Inferior parietal cortex (tissue), 1 donor: Measurements from ENCODE around the gene ANK2.

Experiments
- DNase-seq: peaks from one replicate; pipeline ENCODE4 v3.0.0-alpha.2; 2016; ENCODE audit errors: extremely low spot score

The ANK2 gene

DNA sequence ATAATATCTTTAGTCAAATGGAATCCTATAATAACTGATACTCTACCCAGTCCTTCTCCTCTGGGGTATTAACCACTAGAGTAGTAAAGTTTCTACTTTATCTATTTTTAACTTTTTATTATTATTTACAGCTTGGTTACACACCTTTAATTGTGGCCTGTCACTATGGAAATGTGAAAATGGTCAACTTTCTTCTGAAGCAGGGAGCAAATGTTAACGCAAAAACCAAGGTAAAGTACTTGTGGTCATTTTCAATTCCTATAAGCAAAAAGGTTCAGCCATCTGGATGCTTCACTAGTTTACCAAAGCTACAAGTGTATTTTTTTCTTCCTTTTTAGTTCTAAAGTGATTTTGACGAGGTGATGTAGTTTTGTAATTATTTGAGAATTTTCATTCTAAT is 238.8 kb downstream of the ANK2 start:
- DNase-seq = no peak

GRCh38 chr4:113288696-113289095 is 239.2 kb downstream of the ANK2 start:
- no peak for DNase-seq

DNA sequence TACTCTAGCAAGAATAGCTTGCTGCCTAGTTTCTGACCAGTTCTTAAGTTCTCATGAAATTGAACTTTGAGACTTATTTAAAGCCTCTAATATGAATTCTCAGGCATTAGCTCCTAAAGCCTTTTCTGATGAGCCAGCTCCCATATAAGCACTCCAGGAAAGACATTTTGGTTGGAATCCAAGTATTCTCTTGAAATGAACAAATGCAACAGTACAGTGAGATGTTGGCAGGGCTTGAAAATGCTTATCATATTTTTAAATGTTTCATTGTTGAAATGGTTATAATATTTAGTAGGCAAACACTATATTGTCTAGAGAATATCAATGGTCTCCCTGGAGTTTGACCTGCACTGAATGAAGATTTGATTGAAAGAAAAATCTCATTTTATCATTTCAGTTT is 240.3 kb downstream of the ANK2 start:
- DNase-seq = no peak

DNA sequence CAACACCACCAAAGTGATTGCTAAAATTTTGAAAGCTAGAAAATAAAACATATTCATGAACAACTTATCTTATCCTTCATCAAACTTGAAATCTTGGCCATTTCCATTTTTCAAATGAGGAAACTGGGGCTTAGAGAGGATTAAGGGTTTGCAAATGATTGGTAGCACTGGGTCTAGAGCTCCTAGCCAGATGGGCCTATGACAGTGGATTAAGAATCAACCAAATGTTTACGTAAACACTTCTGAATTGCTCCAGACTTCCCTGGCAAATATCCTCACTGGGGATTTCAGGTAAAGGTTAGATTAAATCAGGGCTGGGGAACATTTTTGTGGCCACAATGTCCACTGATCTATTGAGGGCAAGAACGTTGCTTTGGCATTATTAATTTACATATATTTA is 241.2 kb downstream of the ANK2 start:
- DNase-seq = no peak

DNA sequence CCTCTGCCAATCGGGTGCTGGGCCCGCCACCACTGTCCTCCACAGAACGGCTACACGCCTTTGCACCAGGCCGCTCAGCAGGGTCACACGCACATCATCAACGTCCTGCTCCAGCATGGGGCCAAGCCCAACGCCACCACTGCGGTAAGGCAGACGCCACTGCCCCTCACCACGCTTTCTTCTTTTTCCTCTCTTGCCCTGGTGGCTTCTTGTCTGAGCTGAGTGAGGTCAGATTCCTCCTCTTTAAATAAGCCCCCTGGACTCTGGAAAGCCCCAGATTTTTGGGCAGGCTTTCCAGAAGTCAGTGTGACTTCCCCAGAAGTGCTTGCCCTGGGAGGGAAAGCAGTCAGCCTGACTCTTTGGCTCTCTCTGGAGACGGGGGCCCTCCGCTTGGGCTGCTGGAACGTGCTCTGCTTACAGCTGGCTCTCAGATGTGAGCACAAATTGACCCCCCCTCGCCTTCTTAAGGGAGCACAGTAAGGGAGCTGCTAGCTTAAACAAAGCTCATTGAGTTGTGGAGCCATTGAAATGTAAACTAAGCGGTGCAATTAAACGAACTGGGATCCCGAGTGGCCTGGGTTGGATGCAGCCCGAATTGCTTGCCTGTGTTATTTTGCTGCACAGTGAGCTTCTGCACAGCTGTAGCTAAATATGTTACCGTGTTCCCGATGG is 243.1 kb downstream of the ANK2 start:
- DNase-seq = no peak

DNA sequence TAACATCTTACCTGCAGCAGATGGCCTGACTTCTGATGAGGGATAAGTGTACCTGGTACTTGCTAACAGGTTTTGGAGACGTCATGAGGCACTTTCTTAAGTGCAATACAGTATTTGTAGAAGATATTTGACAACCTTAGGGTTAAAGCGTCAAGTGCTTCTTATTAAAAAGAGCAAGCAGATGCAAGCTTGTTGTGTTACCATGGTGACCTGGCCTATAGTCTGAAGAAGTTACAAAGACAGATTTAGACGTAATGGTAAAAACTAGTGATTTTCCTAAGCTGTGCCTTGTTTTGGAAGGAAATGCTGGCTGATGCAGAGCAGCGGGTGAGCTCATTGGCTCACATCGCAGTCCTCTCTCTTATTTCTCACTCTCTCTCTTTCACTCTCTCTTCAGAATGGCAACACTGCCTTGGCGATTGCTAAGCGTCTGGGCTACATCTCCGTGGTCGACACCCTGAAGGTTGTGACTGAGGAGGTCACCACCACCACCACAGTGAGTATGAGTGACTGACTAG is 243.6 kb downstream of the ANK2 start:
- peak; percentile 67 for DNase-seq

DNA sequence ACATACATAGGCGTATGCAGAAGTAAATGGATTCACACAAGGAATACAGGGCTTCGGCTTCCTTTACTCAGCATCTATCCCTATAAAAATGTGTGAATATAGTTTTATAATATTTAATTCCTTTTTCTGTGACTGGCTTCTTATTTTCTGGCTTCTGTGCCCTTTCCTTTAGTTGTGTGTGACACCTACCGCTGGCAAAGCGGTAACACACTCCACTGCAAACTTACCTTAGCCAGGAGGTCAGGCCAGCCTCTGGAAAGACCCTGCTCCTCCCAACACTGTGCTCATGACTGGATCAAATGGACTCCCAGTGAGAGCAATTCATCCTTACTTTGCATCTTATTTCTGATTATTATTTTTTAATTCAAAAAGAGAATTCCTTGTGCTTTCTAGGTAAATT is 244.2 kb downstream of the ANK2 start:
- no peak for DNase-seq

DNA sequence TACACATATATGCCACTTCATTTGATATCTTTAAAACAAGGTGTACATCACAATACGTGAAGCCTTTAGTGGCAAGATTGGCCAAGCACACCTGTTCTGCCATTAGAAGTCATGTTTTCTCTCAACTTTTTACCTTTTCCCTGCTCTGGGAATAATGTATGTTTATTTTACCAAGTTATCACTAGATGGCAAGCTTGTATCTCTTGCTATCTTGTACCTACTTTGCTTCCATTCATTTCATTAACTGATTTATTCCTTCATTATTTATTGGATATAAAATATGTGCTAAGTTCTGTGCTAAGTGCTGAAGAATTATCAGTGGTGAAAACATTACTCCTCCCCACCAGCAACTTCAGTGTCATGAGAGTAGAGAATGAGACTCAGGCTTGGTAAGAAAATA is 245.5 kb downstream of the ANK2 start:
- no peak for DNase-seq

DNA sequence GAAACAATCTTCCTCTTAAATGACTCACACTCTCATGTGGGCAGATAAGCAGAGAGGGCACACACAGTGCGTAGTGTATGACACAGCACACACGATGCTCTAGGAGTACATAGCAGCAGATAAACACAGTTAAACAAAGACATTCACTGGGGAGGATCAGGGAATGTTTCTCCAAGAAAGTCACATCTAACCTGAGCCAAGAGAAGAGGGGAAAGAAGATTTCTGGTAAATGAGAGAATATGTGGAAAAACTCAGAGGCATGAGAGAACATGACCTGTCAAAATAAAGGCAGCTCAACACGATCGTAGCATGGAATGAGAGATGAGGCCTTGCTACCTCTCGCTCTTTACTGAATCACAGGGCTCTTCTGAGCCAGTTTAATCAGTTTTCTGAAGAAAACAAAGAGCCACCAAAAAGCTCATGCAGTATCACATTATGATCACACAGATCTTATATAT is 251.0 kb downstream of the ANK2 start:
- DNase-seq = no peak

DNA sequence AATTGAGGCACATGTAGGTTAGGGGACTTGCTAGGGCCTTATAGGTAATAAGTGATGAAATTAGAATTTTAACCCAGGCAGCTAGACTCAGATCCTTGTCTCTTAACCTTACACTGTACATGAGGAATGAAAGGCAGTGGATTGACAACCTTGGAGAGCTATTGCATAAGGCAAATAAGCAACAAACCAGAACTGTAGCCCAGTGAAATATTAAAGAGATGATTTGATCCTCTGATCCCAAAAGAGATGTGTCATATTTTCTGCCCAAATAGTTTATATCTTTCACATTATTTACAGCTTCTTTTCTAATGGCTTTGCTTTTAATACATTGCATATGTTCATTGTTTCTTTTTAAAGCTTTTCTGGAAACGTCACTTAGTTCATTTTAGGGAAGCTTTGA is 252.6 kb downstream of the ANK2 start:
- no peak for DNase-seq

GRCh38 chr4:113303315-113303714 is 253.9 kb downstream of the ANK2 start:
- DNase-seq = no peak

DNA sequence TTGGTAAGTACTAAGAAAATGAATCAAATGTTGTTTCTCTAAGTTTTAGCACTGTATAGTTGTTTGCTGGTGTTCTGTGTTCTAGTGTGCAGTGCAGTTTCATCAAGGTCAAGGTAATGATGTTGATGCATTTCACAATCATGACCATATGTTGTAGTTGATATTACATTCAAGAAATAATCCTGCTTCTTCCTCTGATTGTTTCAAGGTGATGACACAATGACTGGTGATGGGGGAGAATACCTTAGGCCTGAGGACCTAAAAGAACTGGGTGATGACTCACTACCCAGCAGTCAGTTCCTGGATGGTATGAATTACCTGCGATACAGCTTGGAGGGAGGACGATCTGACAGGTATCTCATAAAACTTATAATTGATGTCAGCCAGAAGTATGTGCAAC is 261.6 kb downstream of the ANK2 start:
- no peak for DNase-seq

- DNase-seq = no peak
Measured at GRCh38 chr4:113312529-113312928, 263.1 kb downstream of the ANK2 start.

GRCh38 chr4:113314426-113314825 is 265.0 kb downstream of the ANK2 start:
- no peak for DNase-seq

DNA sequence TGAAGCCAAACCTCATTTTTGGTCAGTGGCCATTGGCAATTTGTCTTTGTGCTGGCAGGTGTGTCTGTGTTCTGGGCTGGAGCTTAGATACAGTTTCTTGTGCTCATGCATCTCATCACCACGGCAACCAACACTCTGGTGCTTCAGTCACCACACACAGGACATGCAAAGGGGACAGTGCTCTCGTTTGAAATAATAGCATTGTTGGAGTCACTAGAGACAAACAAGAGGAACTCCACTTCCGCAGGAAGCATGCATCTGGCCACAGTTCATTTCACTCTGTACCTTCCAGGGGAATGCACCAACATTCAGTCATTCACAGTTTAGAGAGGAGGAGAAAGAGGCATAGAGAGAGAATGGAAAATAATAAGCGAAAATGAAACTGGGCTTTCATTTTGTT is 267.4 kb downstream of the ANK2 start:
- DNase-seq = no peak

GRCh38 chr4:113317523-113317922 is 268.1 kb downstream of the ANK2 start:
- DNase-seq = no peak

GRCh38 chr4:113322736-113323135 is 273.3 kb downstream of the ANK2 start:
- no peak for DNase-seq

DNA sequence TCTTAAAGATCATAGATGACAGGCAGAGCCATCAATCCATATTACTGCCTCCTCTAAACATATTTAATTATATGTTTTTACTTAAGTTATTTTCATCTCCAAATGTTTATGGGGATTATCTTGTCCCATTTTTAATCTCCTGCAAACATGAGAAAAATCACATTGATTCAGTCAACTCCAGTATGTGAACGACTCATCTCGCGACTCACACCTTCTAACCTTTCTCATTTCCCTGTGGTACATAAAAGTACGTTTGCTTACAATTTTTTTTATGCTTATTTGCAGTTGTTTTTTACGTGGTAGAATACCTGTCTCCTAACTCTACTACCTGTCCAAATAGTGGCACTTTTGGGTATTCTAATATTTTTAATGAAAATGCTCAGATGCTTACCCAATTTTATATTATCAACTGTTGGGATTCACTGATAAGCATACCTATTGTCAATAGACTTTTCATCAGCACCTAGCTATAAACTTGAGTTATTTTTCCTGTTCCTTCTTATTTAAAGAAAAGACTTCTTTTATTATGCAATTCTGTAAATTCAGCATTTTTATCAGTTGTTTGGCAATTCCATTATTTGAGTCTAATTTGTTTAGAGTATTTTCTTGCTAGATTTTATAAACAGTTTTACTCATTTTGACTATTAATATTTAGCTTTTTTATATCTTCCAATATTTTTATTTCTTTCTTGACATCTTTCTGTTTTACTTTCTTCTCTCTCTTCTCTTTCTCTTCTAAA is 276.6 kb downstream of the ANK2 start:
- DNase-seq = no peak

GRCh38 chr4:113327494-113327893 is 278.0 kb downstream of the ANK2 start:
- DNase-seq = no peak

- DNase-seq = no peak
Measured at GRCh38 chr4:113328514-113328913, 279.1 kb downstream of the ANK2 start.

- DNase-seq = no peak
Measured at GRCh38 chr4:113330200-113330599, 280.7 kb downstream of the ANK2 start.

DNA sequence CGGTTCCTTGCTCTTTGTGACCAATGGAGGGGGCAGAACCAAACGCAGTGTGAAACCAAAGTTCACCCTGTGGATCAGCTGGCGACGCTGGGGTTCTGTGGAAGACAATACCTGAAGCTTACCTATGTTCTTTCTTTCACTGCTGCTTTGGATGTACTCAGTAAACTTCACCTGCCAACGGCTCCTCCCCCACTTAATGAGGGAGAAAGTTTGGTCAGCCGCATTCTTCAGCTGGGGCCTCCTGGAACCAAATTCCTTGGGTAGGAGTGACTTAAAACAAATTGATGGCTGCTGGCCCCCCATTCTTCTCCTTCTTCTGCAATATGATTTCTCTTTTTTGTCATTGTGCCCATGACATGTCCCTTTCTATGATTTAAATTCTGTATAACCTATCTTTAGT is 282.4 kb downstream of the ANK2 start:
- no peak for DNase-seq

- DNase-seq = no peak
Measured at GRCh38 chr4:113332701-113333100, 283.2 kb downstream of the ANK2 start.
